HepG2 (cell line): Measurements from ENCODE around the gene ARF5. TPM values are rescaled to one million over a fixed set of nuclear protein-coding genes. Genes with fewer than 3 reads are reported as not detected.

Experiments used
- CEBPZ ChIP-seq: IDR thresholded peaks from 2 replicates; pipeline ENCODE4 v1.6.1; 2012; ENCODE audit warnings: low read length, improper control_type of control experiment
- CHCHD3 ChIP-seq: sonication (generic); formaldehyde crosslinking; IDR thresholded peaks from 2 replicates; pipeline ENCODE4 v1.8.0; 2022; ENCODE audit warnings: mild to moderate bottlenecking, missing genetic modification reagents, moderate library complexity
- DDIT3 ChIP-seq: sonication (generic); formaldehyde crosslinking; IDR thresholded peaks from 2 replicates; pipeline ENCODE4 v1.4.0; 2020; ENCODE audit warnings: mild to moderate bottlenecking, missing genetic modification reagents
- HNF1B ChIP-seq: sonication (generic); formaldehyde crosslinking; IDR thresholded peaks from 2 replicates; pipeline ENCODE4 v1.5.1; 2020; ENCODE audit warnings: mild to moderate bottlenecking, moderate library complexity, missing genetic modification reagents
- HNRNPH1 ChIP-seq: fragments of 200-400 bp; formaldehyde crosslinking; optimal IDR thresholded peaks from 2 replicates; pipeline ENCODE3; 2017; ENCODE audit warnings: mild to moderate bottlenecking, low read depth, low read length
- NR2F1 ChIP-seq, 2 experiments: fragments of 450-650 bp in 1 of 2; formaldehyde crosslinking in 1 of 2; IDR thresholded peaks; 2 replicates each; pipeline versions ENCODE4 v1.5.0 to v1.6.1; 2016 to 2020; ENCODE audit warnings: mild to moderate bottlenecking in 1 of 2, missing compliant biosample characterization in 1 of 2, missing genetic modification reagents in 1 of 2, moderate library complexity in 1 of 2
- SMYD3 ChIP-seq: sonication (generic); formaldehyde crosslinking; IDR thresholded peaks from 2 replicates; pipeline ENCODE4 v1.8.1; 2023; ENCODE audit warnings: mild to moderate bottlenecking, missing genetic modification reagents
- TBX2 ChIP-seq: sonication (generic); formaldehyde crosslinking; IDR thresholded peaks from 2 replicates; pipeline ENCODE4 v1.5.0; 2020; ENCODE audit warnings: missing genetic modification reagents, mild to moderate bottlenecking, borderline replicate concordance
- TFAP4 ChIP-seq: sonication (generic); IDR thresholded peaks from 2 replicates; pipeline ENCODE4 v1.6.1; 2016; ENCODE audit warnings: low read depth, borderline replicate concordance
- TIGD3 ChIP-seq: sonication (generic); formaldehyde crosslinking; IDR thresholded peaks from 2 replicates; pipeline ENCODE4 v1.5.1; 2020; ENCODE audit warnings: mild to moderate bottlenecking, missing genetic modification reagents, borderline replicate concordance
- WIZ ChIP-seq: sonication (generic); formaldehyde crosslinking; IDR thresholded peaks from 2 replicates; pipeline ENCODE4 v1.5.1; 2020; ENCODE audit warnings: mild to moderate bottlenecking, missing genetic modification reagents
- ZBTB49 ChIP-seq: sonication (generic); formaldehyde crosslinking; IDR thresholded peaks from 2 replicates; pipeline ENCODE4 v1.4.0; 2020; ENCODE audit warnings: missing genetic modification reagents, borderline replicate concordance
- ZFP91 ChIP-seq: sonication (generic); formaldehyde crosslinking; IDR thresholded peaks from 2 replicates; pipeline ENCODE4 v1.9.0; 2022; ENCODE audit warnings: missing genetic modification reagents, mild to moderate bottlenecking, borderline replicate concordance
- ZMAT3 ChIP-seq: sonication (generic); formaldehyde crosslinking; conservative IDR thresholded peaks from 2 replicates; pipeline ENCODE4 v1.7.0; 2021; ENCODE audit warnings: missing genetic modification reagents
- ZNF691 ChIP-seq: sonication (generic); formaldehyde crosslinking; IDR thresholded peaks from 2 replicates; pipeline ENCODE4 v1.4.0; 2020; ENCODE audit warnings: missing genetic modification reagents, low read depth, mild to moderate bottlenecking, borderline replicate concordance
- ZNF773 ChIP-seq: sonication (generic); formaldehyde crosslinking; IDR thresholded peaks from 2 replicates; pipeline ENCODE4 v1.4.0; 2020; ENCODE audit warnings: missing genetic modification reagents, borderline replicate concordance
- polyA plus RNA-seq, 8 experiments: library from polyadenylated mRNA; depleted of rRNA in 3 of 8; stranded (reverse) in 7 of 8; unstranded in 1 of 8; fragments of >200 nt; fragmentation: Illumina TruSeq in 4 of 8; extraction: Trizol in 4 of 8; gene quantifications; 2 replicates each; pipeline versions ENCODE4 v1.2.1 to v1.2.3, GENCODE V29; 2011 to 2016; ENCODE audit warnings: low read depth in 4 of 8, missing spikeins in 1 of 8, mixed read lengths in 1 of 8; ENCODE audit not compliant: insufficient read depth in 1 of 8
- total RNA-seq, 5 experiments: library from RNA; depleted of rRNA; stranded (reverse); fragments of >200 nt; fragmentation: Illumina TruSeq; extraction: Trizol; gene quantifications; 2 replicates each; pipeline ENCODE4 v1.2.3, GENCODE V29; 2016; ENCODE audit warnings: low read depth in 1 of 5

ARF5 gene
- total and polyA plus RNA-seq, 2 of the 13 experiments (the other 11 are each of a cell fraction or from before 2014, with no cell fraction given), result 109 to 135 TPM

- TF ChIP-seq CEBPZ (no peak), ZFP91 (CRISPR knock-in tag) (peak; percentile 57; the same call in 1 of the 2 replicates), SMYD3 (CRISPR knock-in tag) (no peak), ZBTB49 (CRISPR knock-in tag) (no peak), TFAP4 (peak; percentile 51; the same call in 1 of the 2 replicates), ZNF691 (CRISPR knock-in tag) (no peak), WIZ (CRISPR knock-in tag) (no peak), ZMAT3 (CRISPR knock-in tag) (no peak), ZNF773 (CRISPR knock-in tag) (no peak), TIGD3 (CRISPR knock-in tag) (no peak), TBX2 (CRISPR knock-in tag) (no peak), HNF1B (no peak), HNRNPH1 (no peak), CHCHD3 (CRISPR knock-in tag) (no peak), DDIT3 (no peak), NR2F1 (CRISPR knock-in tag; IDR thresholded peaks at IDR 0.05) (peak; percentile 24 to 54; a peak in 2 of 4 replicates)
Measured at GRCh38 chr7:127582361-127582760, 5.8 kb upstream of the ARF5 start (continued).
